Aorta (tissue), 5 donors: ENCODE data around the gene HLCS. TPM values are rescaled to one million over a fixed set of nuclear protein-coding genes. Genes with fewer than 3 reads are reported as not detected.

ENCODE experiments used
- ATAC-seq: fragments of 200-7000 bp; cut with Tn5 transposase; one replicate; pipeline ENCODE4 v1.9.1; 2022; ENCODE audit warnings: moderate library complexity; ENCODE audit not compliant: low FRiP score
- DNase-seq, 2 donors: peaks; one replicate each; pipeline ENCODE4 v3.0.0-alpha.2; 2020
- H3K27ac ChIP-seq, 2 donors: one replicate each; pipeline ENCODE4 v1.5.1; 2013; ENCODE audit warnings: low read length in 2 of 2, mild to moderate bottlenecking in 2 of 2, moderate library complexity in 2 of 2, control low read depth in 1 of 2, inconsistent platforms in 1 of 2, low read depth in 1 of 2
- H3K27me3 ChIP-seq, 2 donors: one replicate each; pipeline ENCODE4 v1.6.1; 2013; ENCODE audit warnings: control low read depth in 1 of 2, low read length in 1 of 2, mild to moderate bottlenecking in 1 of 2, moderate library complexity in 1 of 2; ENCODE audit not compliant: insufficient read depth in 2 of 2, control insufficient read depth in 1 of 2
- H3K36me3 ChIP-seq, 2 donors: one replicate each; pipeline ENCODE4 v1.6.1; 2013; ENCODE audit warnings: control low read depth in 1 of 2, low read length in 1 of 2, mild to moderate bottlenecking in 1 of 2; ENCODE audit not compliant: insufficient read depth in 2 of 2, control insufficient read depth in 1 of 2
- H3K4me1 ChIP-seq, 2 donors: one replicate each; pipeline ENCODE4 v1.6.1; 2013; ENCODE audit warnings: low read length in 2 of 2, control low read depth in 1 of 2, mild to moderate bottlenecking in 1 of 2, moderate library complexity in 1 of 2; ENCODE audit not compliant: insufficient read depth in 2 of 2, control insufficient read depth in 1 of 2
- H3K4me3 ChIP-seq, 2 donors: one replicate each; pipeline ENCODE4 v1.5.1; 2013; ENCODE audit warnings: low read length in 2 of 2, control low read depth in 1 of 2, mild to moderate bottlenecking in 1 of 2
- H3K9me3 ChIP-seq: one replicate; pipeline ENCODE4 v1.6.1; 2013; ENCODE audit warnings: mild to moderate bottlenecking, low read length; ENCODE audit not compliant: control insufficient read depth
- WGBS, 2 donors: extraction: QIAGEN DNeasy Blood & Tissue Kit; methylation state at CpG; one replicate each; pipeline ENCODE4 v1.1.7; 2013; 5-methylcytosine and 5-hydroxymethylcytosine counted together
- intact Hi-C, 2 donors: fragments of 100-400 bp; cut with DNase I; formaldehyde crosslinking; loops; one replicate each; pipeline versions ENCODE4 v1.14.2 to v1.15.0; 2022
- polyA plus RNA-seq, 2 donors: library from polyadenylated mRNA; stranded (reverse); fragments of 200-250 nt; gene quantifications; one replicate each; pipeline ENCODE4 v1.2.3, GENCODE V29; 2013
- total RNA-seq, 2 donors: library from RNA; stranded (reverse); fragmentation: NEBNext Ultra II Directional; extraction: Animal tissue kit (Norgen Biotek cat#: 25700); gene quantifications; one replicate each; pipeline ENCODE4 v1.2.1, GENCODE V29; 2021
- donor health status: healthy with polysubstance abuse.
- donor health status: Bipolar disorder and iron deficiency.
- donor health status: DM: no; HTN: no; CAD: no.
- donor health status: DM: no; HTN: no; CAD: no.
- donor health status: DM: yes; HTN: yes; CAD: no.

HLCS gene
- total and polyA plus RNA-seq, 4 donors = 2.1 to 19.7 (median 10.6) TPM

DNA sequence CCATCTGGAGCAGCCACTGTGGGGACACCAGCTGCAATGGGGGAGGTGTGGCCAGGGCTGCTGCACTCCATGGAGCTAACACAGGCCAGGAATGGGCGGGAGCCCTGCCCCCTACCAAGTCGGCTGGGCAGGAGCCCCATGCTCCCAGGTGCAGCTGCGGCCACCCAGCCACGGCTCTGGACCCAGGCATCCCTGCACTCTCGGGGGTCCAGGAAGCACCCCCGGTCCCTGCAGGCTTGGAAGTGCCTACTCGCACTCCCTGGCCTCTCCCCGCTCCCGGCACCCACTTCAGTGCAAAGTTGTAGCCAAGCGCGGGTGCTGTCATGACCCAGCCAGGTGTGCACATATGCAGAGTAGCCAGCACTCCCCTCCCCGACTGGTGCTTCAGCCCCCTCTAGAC is 91.8 kb downstream of the HLCS start:
- H3K4me3 ChIP-seq = no peak overlapping the region
- no peak for DNase-seq
- no peak overlapping the region for H3K27ac ChIP-seq
- H3K36me3 ChIP-seq = no peaks in the 10 kb centered on the region
- no peaks in the 10 kb centered on the region for H3K27me3 ChIP-seq
- no peak for ATAC-seq
- intact Hi-C loops = no loop called here
- H3K4me1 ChIP-seq = no peaks in the 10 kb centered on the region
- WGBS, 2 donors = 96% methylated on average over 12 of the region's 12 CpGs
- H3K9me3 ChIP-seq = no peaks in the 10 kb centered on the region

DNA sequence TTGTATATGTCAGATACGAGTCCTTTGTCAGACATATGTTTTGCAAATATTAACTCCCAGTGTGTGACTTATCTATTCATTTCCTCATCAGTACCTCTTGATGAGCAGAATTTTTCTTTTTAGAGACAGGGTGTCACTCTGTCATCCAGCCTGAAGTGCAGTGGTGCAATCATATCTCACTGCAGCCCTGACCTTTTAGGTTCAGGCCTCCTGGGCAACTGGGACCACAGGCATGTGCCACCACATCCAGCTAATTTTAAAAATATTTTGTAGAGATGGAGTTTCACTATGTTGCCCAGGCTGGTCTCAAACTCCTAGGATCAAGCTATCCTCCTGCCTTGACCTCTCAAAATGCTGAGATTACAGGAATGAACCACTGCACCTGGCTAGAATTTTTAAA is 93.0 kb downstream of the HLCS start:
- no peaks in the 10 kb centered on the region for H3K9me3 ChIP-seq
- H3K36me3 ChIP-seq = no peaks in the 10 kb centered on the region
- WGBS, 2 donors = 95 to 96% methylated on average over 1 of the region's 1 CpG
- DNase-seq (no peak), ATAC-seq (no peak)
- no peaks in the 10 kb centered on the region for H3K27me3 ChIP-seq
- H3K27ac ChIP-seq = no peak overlapping the region
- H3K4me1 ChIP-seq = no peaks in the 10 kb centered on the region
- H3K4me3 ChIP-seq = no peak overlapping the region
- intact Hi-C loops = no loop called here

GRCh38 chr21:36867291-36867905 is 99.1 kb downstream of the HLCS start:
- Histone ChIP-seq H3K27ac (no peak overlapping the region), H3K4me3 (no peak overlapping the region), H3K36me3 (no peaks in the 10 kb centered on the region), H3K9me3 (no peaks in the 10 kb centered on the region), H3K27me3 (no peaks in the 10 kb centered on the region), H3K4me1 (no peaks in the 10 kb centered on the region)
- ATAC-seq = no peak
- WGBS, 2 donors = 68 to 69% methylated on average over 4 of the region's 4 CpGs
- intact Hi-C loops = no loop called here
- DNase-seq = no peak

DNA sequence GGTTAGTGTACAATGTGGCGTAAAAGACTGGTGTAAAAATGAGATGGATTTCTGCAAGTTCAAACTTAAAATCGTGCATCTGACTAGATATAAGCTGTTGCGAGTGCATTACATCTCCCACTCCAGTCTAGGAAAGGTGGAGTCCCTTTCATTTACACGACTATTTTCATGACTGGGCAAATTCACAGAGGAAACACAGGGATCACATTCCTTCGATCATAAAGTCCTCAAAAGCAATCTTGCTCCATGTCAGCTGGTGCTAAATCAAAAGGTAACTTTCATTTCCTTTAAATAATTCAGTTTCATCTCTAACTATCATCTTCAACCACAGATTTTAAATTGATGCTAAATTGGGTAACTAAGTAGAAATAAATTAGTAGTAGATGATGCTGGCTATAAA is 100.0 kb downstream of the HLCS start:
- no peak for ATAC-seq
- no peaks in the 10 kb centered on the region for H3K9me3 ChIP-seq
- no peaks in the 10 kb centered on the region for H3K36me3 ChIP-seq
- no peak for DNase-seq
- H3K27me3 ChIP-seq = no peaks in the 10 kb centered on the region
- no peak overlapping the region for H3K27ac ChIP-seq
- H3K4me1 ChIP-seq = no peaks in the 10 kb centered on the region
- WGBS, 2 donors = 85 to 87% methylated on average over 5 of the region's 5 CpGs
- H3K4me3 ChIP-seq = no peak overlapping the region
- intact Hi-C loops = no loop called here

- no peak overlapping the region for H3K27ac ChIP-seq
- no peaks in the 10 kb centered on the region for H3K9me3 ChIP-seq
- no peak for DNase-seq
- intact Hi-C loops = no loop called here
- WGBS, 2 donors = 90 to 94% methylated on average over 10 of the region's 10 CpGs
- H3K27me3 ChIP-seq = no peaks in the 10 kb centered on the region
- H3K4me1 ChIP-seq = no peaks in the 10 kb centered on the region
- ATAC-seq = no peak
- no peaks in the 10 kb centered on the region for H3K36me3 ChIP-seq
- H3K4me3 ChIP-seq = no peak overlapping the region
These were observed 101.5 kb downstream of the HLCS start for GRCh38 chr21:36864974-36865373.

- DNase-seq = no peak
- Histone ChIP-seq H3K4me1 (no peaks in the 10 kb centered on the region), H3K9me3 (no peaks in the 10 kb centered on the region), H3K4me3 (no peak overlapping the region), H3K36me3 (no peaks in the 10 kb centered on the region), H3K27ac (no peak overlapping the region), H3K27me3 (no peaks in the 10 kb centered on the region)
- no peak for ATAC-seq
- 95 to 98% methylated on average over 4 of the region's 4 CpGs for WGBS, 2 donors
- intact Hi-C loops = no loop called here
These were observed 103.2 kb downstream of the HLCS start for GRCh38 chr21:36863260-36863659.

GRCh38 chr21:36861595-36862323 is 104.7 kb downstream of the HLCS start:
- DNase-seq = no peak
- no peak for ATAC-seq
- no peak overlapping the region for H3K27ac ChIP-seq
- no peak overlapping the region for H3K4me3 ChIP-seq
- no peaks in the 10 kb centered on the region for H3K4me1 ChIP-seq
- intact Hi-C loops = no loop called here
- no peaks in the 10 kb centered on the region for H3K27me3 ChIP-seq
- 88 to 94% methylated on average over 4 of the region's 4 CpGs for WGBS, 2 donors
- H3K9me3 ChIP-seq = no peaks in the 10 kb centered on the region
- H3K36me3 ChIP-seq = no peaks in the 10 kb centered on the region

DNA sequence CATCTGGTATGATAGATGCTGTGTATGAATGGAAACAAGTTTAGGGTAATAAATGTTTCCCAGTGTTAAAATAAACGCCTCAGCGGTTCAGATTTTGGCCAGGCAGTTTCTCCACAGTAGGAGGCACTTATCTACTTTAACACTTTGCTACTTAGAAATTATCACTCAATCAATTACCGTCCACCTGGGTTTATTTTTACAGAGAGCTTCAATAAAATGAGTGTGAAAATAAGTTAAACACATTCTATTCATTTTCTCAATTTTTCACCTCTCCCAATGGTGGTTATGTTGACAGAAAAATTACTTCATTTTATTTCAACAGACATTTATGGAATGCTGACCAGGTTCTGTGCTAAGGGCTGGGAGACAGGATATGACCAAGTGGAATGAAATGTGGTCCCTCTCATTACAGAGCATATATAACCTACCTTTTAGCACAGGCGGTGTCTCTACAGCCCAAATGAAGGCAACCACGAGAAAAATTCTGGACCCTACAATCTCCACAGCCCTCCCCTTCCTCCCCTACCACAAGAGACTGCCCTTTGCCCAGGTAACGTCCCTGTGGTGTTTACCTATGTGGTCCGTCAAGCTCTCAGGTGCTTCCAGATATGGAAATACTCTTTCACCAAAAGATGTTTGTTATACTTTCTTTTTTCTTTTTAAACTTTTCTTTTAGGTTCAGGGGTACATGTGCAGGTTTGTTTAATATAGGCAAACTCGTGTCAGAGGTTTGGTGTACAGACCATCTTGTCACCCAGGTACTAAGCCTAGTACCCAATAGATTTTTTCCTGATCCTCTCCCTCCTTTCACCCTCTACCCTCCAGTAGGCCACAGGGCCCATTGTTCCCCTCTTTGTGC is 105.5 kb downstream of the HLCS start:
- Histone ChIP-seq H3K36me3 (no peaks in the 10 kb centered on the region), H3K9me3 (no peaks in the 10 kb centered on the region), H3K4me3 (no peak overlapping the region), H3K4me1 (no peaks in the 10 kb centered on the region), H3K27me3 (no peaks in the 10 kb centered on the region), H3K27ac (no peak overlapping the region)
- intact Hi-C loops = no loop called here
- 78 to 83% methylated on average over 8 of the region's 8 CpGs for WGBS, 2 donors
- DNase-seq (no peak), ATAC-seq (no peak)
